GM18951 (cell line): ENCODE results near the gene PRKD2.

Source experiments
- POLR2A ChIP-seq: IDR thresholded peaks from 4 replicates; pipeline ENCODE4 v1.6.1; 2011; ENCODE audit warnings: mild to moderate bottlenecking; ENCODE audit not compliant: insufficient read length, insufficient read depth; ENCODE audit errors: extremely low read depth
- in situ Hi-C: fragments of 300-500 bp; cut with MboI; formaldehyde crosslinking; loops from one replicate; pipeline ENCODE4 v1.12.0; 2022; ENCODE audit warnings: low sequenced_read_pairs, mixed read lengths, inconsistent platforms; ENCODE audit not compliant: unreplicated experiment

PRKD2 gene

GRCh38 chr19:46674416-46675178 lies 42.3 kb downstream of the PRKD2 start:
- no peak for TF ChIP-seq POLR2A
- in situ Hi-C loops = loop anchor here (25.0 kb wide), 1 partner anchor 137 kb away; no protein-coding TSS in a partner anchor

GRCh38 chr19:46670813-46671212 lies 46.1 kb downstream of the PRKD2 start:
- in situ Hi-C loops = loop anchor here (25.0 kb wide), 1 partner anchor 134 kb away; no protein-coding TSS in a partner anchor
- TF ChIP-seq POLR2A = no peak

DNA sequence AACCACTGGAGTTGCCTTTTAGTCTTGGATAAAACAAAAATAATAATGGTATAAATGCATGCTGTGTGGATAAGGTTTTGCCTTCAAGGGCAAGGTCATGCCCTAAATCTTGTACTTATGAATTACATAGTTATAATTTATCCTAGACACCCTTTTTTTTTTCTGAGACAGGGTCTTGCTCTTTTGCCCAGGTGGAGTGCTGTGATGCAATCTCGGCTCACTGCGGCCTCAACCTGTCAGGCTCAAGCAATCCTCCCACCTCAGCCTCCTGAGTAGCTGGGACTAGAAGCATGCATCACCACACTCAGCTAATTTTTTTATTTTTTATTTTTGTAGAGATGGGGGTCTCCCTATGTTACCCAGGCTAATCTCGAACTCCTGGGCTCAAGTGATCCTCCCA lies 48.3 kb downstream of the PRKD2 start:
- in situ Hi-C loops = loop anchor here (25.0 kb wide), 1 partner anchor 131 kb away; no protein-coding TSS in a partner anchor
- no peak for TF ChIP-seq POLR2A

GRCh38 chr19:46665072-46665471 lies 51.8 kb downstream of the PRKD2 start:
- TF ChIP-seq POLR2A = no peak
- in situ Hi-C loops = loop anchor here (25.0 kb wide), 1 partner anchor 128 kb away; no protein-coding TSS in a partner anchor

DNA sequence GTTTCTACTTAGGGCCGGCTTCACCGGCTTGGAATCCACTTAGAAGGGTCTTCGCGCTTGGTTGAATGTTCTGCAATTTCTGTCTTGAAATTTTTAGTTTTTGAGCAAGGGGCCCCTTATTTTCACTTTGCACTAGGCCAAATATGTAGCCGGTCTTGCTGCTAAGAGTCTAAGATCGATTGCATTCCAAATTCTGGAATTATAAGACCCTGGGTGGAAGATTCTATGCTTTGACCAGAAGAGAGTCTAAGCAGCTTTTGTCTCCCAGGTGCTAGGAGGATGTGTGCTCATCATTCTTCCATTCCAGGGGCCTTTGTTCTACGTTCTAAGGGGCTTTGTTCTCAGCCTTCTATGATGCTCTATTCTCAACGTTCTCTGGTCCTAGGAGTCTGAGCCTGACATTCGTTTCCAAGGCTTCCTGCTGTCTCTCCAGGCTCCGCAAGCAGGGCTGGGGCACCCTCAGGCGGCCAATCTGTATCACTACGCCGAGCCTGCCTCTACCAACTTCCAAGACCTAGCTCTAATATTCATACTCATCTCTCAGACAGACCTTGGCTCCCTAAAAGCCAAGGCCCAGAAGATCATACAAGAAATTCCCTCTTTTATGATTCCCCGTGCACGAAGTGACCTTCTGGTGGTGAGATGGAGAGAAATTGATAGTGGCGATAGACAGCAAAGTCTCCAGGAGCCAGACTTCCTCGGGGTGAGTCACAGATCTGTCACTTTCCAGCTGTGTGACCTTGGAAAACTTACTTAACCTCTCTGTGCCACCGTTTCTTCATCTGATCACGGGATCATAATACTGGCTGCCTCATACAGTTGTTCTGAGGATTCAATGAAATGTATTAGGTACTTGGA lies 55.0 kb downstream of the PRKD2 start:
- no peak for TF ChIP-seq POLR2A
- in situ Hi-C loops = loop anchor here (25.0 kb wide), 1 partner anchor 125 kb away; no protein-coding TSS in a partner anchor

DNA sequence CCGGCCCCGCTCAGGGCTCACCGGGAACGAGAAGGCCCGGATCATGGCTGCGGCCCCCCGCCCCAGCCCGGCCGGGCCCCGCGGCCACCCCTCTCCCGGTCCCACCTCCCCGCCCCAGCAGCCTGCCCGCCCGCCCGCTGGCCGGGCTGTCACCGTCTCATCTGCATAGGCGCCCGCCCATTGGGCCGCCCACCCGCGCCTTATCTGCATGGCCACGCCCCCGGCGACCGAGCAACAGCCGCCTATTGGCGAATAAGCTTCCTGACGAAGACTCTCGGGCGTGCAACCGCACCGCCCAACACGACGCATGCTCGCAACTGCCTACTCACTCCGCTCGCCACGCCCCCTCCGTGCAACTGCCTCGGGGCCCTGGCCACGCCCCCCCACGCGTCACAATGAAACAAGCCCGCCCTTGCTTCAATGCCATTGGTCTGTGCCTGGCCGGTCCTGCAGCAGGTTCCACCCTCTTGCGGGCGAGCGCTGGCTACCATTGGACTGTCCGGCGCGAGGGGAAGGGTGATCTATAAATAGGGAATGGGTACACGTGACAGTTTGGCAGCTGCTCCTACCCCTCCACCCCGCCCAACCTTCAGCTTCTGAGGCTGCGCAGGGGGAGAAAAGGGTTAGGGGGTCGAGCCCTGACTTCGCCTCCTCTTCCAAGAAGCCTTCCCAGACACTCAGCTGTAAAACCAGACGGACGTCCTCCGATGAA lies 55.7 kb downstream of the PRKD2 start, which contains the start of gene DACT3:
Gene DACT3 (minus strand): TSS at position 163 of the 712 bp plus-strand sequence. CDS start 118 bp downstream, at position 45.
- in situ Hi-C loops = loop anchor here (25.0 kb wide), 1 partner anchor 124 kb away; no protein-coding TSS in a partner anchor
- no peak for TF ChIP-seq POLR2A

DNA sequence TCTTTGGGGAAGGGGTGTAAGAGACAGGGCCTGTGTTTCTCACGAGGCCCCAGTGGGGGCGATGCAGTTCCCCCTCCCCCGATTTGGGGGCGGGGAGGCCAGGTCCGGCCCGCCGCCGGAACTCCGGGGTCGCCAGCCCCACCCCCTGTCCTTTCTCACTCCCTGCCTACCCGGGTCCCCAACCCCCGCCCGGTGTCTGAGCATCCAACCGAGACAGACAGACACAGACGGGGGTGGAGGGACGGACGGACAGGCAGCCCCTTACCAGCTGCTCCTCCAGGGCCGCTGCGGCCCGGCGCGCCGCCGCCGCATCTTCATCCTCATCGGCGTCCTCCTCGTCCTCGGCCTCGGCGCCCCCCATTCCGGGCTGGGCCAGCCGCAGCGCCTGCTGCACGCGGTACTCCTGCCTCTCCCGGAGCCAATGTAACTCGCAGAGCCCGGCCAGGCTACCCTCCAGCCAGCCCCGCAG lies 56.3 kb downstream of the PRKD2 start:
- in situ Hi-C loops = loop anchor here (25.0 kb wide), 1 partner anchor 123 kb away; no protein-coding TSS in a partner anchor
- TF ChIP-seq POLR2A = no peak

GRCh38 chr19:46660008-46660517 lies 56.9 kb downstream of the PRKD2 start:
- in situ Hi-C loops = loop anchor here (25.0 kb wide), 1 partner anchor 123 kb away; no protein-coding TSS in a partner anchor
- no peak for TF ChIP-seq POLR2A

DNA sequence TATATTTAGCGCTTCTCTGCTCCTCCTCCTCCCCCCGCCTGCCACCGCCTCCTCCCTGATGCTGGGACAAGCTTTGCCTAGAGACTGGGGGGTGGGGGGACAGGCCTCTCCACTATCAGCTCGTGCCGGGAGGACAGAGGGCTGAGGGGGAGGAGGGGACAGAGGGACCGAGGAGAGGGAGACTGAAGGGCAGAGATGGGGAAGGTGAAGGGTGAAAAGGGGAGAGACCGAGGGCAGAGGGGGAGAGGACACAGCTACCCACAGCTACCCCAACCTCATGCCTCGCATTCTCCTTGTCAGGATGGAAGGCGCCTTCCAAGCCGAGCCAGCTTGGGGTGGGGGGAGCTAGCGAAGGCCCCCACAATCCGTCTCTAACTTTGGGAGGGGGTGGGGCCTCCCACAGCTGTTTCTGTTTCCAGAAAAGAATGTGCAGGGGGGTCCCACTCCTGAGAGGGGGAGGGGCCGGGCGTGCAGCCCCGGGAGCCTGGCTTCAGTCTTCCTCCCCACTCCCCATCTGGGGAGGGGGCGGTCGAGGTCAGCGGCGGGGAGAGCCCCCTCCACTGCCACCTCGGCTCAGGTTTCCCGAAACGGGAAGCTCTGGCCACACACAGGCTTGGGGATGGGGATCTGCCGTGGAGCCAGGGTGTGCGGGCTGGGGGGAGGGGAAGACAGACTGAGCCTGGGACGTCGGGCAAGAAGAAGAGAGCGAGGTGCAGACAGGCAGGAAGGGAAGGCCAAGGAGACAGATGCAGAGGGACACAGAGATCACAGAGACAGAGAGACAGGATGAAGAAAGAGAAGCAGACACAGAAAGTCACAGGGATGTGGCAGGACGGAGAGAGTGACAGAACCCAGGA lies 57.5 kb downstream of the PRKD2 start:
- no peak for TF ChIP-seq POLR2A
- in situ Hi-C loops = loop anchor here (25.0 kb wide), 1 partner anchor 122 kb away; no protein-coding TSS in a partner anchor

- in situ Hi-C loops = loop anchor here (25.0 kb wide), 1 partner anchor 119 kb away; no protein-coding TSS in a partner anchor
- TF ChIP-seq POLR2A = no peak
Measured at GRCh38 chr19:46656541-46656940, 60.4 kb downstream of the PRKD2 start.

GRCh38 chr19:46654621-46655152 lies 62.2 kb downstream of the PRKD2 start:
- TF ChIP-seq POLR2A = no peak
- in situ Hi-C loops = loop anchor here (25.0 kb wide), 1 partner anchor 117 kb away; no protein-coding TSS in a partner anchor
